Prostate gland (tissue), 2 donors: Measurements from ENCODE around the gene UTS2B.
A peak's percentile ranks its signal among the peaks of the same experiment; 100 is the strongest.

Experiments used
- CTCF ChIP-seq, 4 experiments: fragments of 200-600 bp in 2 of 4; fragments of 450-650 bp in 2 of 4; sonication (generic) in 2 of 4; IDR thresholded peaks; 1 replicate in 3 of 4; 2 replicates in 1 of 4; pipeline ENCODE4 v1.5.1; 2016 to 2019; ENCODE audit warnings: antibody characterized with exemption in 4 of 4, mild to moderate bottlenecking in 2 of 4, moderate library complexity in 2 of 4
- POLR2AphosphoS5 ChIP-seq: sonication (generic); formaldehyde crosslinking; IDR thresholded peaks from one replicate; pipeline ENCODE4 v1.6.1; 2017; ENCODE audit warnings: antibody characterized with exemption

- TF ChIP-seq CTCF (IDR thresholded peaks at IDR 0.05) (no peak), POLR2AphosphoS5 (peak; percentile 70)
Observed at GRCh38 chr3:191328962-191329653, 1.2 kb downstream of the UTS2B start, which contains the start of gene CCDC50.
